Lung (tissue), 12 donors: Measurements from ENCODE around the gene GPR39. TPM values are rescaled to one million over a fixed set of nuclear protein-coding genes. Genes with fewer than 3 reads are reported as not detected.
A peak's percentile ranks its signal among the peaks of the same experiment; 100 is the strongest.

Source experiments
- ATAC-seq: fragments of 200-7000 bp; cut with Tn5 transposase; one replicate; pipeline ENCODE4 v1.9.1; 2020; ENCODE audit warnings: moderate number of reproducible peaks; ENCODE audit not compliant: insufficient read depth, low FRiP score
- DNase-seq, 3 donors: peaks; one replicate each; pipeline ENCODE4 v3.0.0-alpha.2; 2013 to 2017
- H3K27ac ChIP-seq, 2 donors: one replicate each; pipeline ENCODE4 v1.5.1; 2013; ENCODE audit warnings: mild to moderate bottlenecking in 2 of 2, moderate library complexity in 2 of 2, control low read depth in 1 of 2, inconsistent platforms in 1 of 2, low read depth in 1 of 2, low read length in 1 of 2
- H3K27me3 ChIP-seq, 3 donors: one replicate each; pipeline ENCODE4 v1.5.1; 2013; ENCODE audit warnings: low read length in 2 of 3; ENCODE audit not compliant: control insufficient read depth in 3 of 3, insufficient read depth in 3 of 3
- H3K36me3 ChIP-seq, 4 donors: one replicate each; pipeline ENCODE4 v1.5.1; 2013; ENCODE audit warnings: low read length in 4 of 4, mild to moderate bottlenecking in 1 of 4, moderate library complexity in 1 of 4; ENCODE audit not compliant: control insufficient read depth in 4 of 4, insufficient read depth in 4 of 4
- H3K4me1 ChIP-seq, 5 donors: one replicate each; pipeline ENCODE4 v1.5.1; 2013; ENCODE audit warnings: low read length in 5 of 5, mild to moderate bottlenecking in 2 of 5, moderate library complexity in 1 of 5; ENCODE audit not compliant: control insufficient read depth in 5 of 5, insufficient read depth in 5 of 5
- H3K4me3 ChIP-seq: one replicate; pipeline ENCODE4 v1.5.1; 2013; ENCODE audit warnings: mild to moderate bottlenecking, control low read depth, moderate library complexity
- H3K9ac ChIP-seq, 2 donors: one replicate each; pipeline ENCODE4 v1.5.1; 2013; ENCODE audit warnings: low read length in 2 of 2, control low read depth in 1 of 2; ENCODE audit not compliant: insufficient read depth in 1 of 2
- H3K9me3 ChIP-seq, 4 donors: one replicate each; pipeline ENCODE4 v1.5.1; 2013; ENCODE audit warnings: low read length in 3 of 4, mild to moderate bottlenecking in 1 of 4, moderate library complexity in 1 of 4; ENCODE audit not compliant: control insufficient read depth in 4 of 4, insufficient read depth in 3 of 4
- CTCF ChIP-seq: IDR thresholded peaks from 2 replicates; pipeline ENCODE4 v1.5.1; 2012; ENCODE audit warnings: mild to moderate bottlenecking; ENCODE audit errors: control extremely low read depth, extremely low read depth
- WGBS, 2 donors: extraction: QIAGEN DNeasy Blood & Tissue Kit; methylation state at CpG; one replicate each; pipeline ENCODE4 v1.1.7; 2013; 5-methylcytosine and 5-hydroxymethylcytosine counted together
- polyA plus RNA-seq, 2 donors: library from polyadenylated mRNA; stranded (reverse); fragments of 200-250 nt; gene quantifications; one replicate each; pipeline ENCODE4 v1.2.1, GENCODE V29; 2013
- total RNA-seq, 2 donors: library from RNA; depleted of rRNA in 1 of 2; stranded (reverse); fragments of >200 nt in 1 of 2; gene quantifications; one replicate each; pipeline ENCODE4 v1.2.1, GENCODE V29; 2014 to 2021
- donor health status: control.
- donor health status: control.
- donor health status: Bipolar disorder and iron deficiency.
- donor health status: healthy.
- donor health status: DM: yes; HTN: yes; CAD: no.

The GPR39 gene
- total and polyA plus RNA-seq, 4 donors, result 5.8 to 15.3 (median 11.1) TPM

GRCh38 chr2:132668189-132668823, 251.7 kb downstream of the GPR39 start:
- 6 to 10% methylated on average over 25 of the region's 25 CpGs for WGBS, 2 donors
- H3K27ac ChIP-seq, result no peak overlapping the region
- H3K36me3 ChIP-seq, result no peaks in the 10 kb centered on the region
- H3K9ac ChIP-seq, result no peak overlapping the region
- peaks cover 0 to 36% (median 8%) of the 10 kb centered on the region in 5 donors for H3K4me1 ChIP-seq
- H3K4me3 ChIP-seq, result no peak overlapping the region
- H3K27me3 ChIP-seq, result peaks cover 0 to 51% (median 45%) of the 10 kb centered on the region in 3 donors
- peaks cover 0 to 2% (median 0%) of the 10 kb centered on the region in 4 donors for H3K9me3 ChIP-seq
- ATAC-seq, result no peak
- DNase-seq, result peak in 2 of 3 donors; percentile 25 to 26
- no peak for TF ChIP-seq CTCF

- no peak for TF ChIP-seq CTCF
- WGBS, 2 donors, result 2% methylated on average over 74 to 80 of the region's 80 CpGs
Observed at GRCh38 chr2:132668987-132669907, 252.6 kb downstream of the GPR39 start.

GRCh38 chr2:132669908-132670495, 253.4 kb downstream of the GPR39 start, which contains the start of gene LYPD1:
Gene LYPD1 (minus strand): TSS chr2:132670205. CDS start chr2:132669932, 273 bp downstream.
- peak in 1 of 3 donors; percentile 18 for DNase-seq
- TF ChIP-seq CTCF, result no peak
- H3K4me1 ChIP-seq, result peaks cover 0 to 36% (median 8%) of the 10 kb centered on the region in 5 donors
- H3K27me3 ChIP-seq, result peaks cover 0 to 51% (median 47%) of the 10 kb centered on the region in 3 donors
- peak within 1 kb of the TSS; percentile 42 for H3K4me3 ChIP-seq
- H3K27ac ChIP-seq, result no peak within 1 kb of the TSS
- ATAC-seq, result peak; percentile 20
- 0 to 1% methylated on average over 50 to 59 of the region's 59 CpGs for WGBS, 2 donors
- peaks cover 0 to 2% (median 0%) of the 10 kb centered on the region in 4 donors for H3K9me3 ChIP-seq
- H3K9ac ChIP-seq, result no peak within 1 kb of the TSS
- H3K36me3 ChIP-seq, result no peaks in the 10 kb centered on the region

More at GRCh38 chr2:132668987-132669907, 252.6 kb downstream of the GPR39 start:
- H3K27ac ChIP-seq, result no peak overlapping the region
- peaks cover 0 to 51% (median 47%) of the 10 kb centered on the region in 3 donors for H3K27me3 ChIP-seq
- H3K9ac ChIP-seq, result no peak overlapping the region
- H3K4me3 ChIP-seq, result peak overlapping the region; percentile 42
- peaks cover 0 to 2% (median 0%) of the 10 kb centered on the region in 4 donors for H3K9me3 ChIP-seq
- no peaks in the 10 kb centered on the region for H3K36me3 ChIP-seq
- H3K4me1 ChIP-seq, result peaks cover 0 to 36% (median 8%) of the 10 kb centered on the region in 5 donors
- peak in 2 of 3 donors; percentile 14 to 18 for DNase-seq
- ATAC-seq, result no peak
